T-cell (primary cell): ENCODE measurements around the gene ACAT2. TPM values are rescaled to one million over a fixed set of nuclear protein-coding genes. Genes with fewer than 3 reads are reported as not detected.
"Not testable (repeated sequence)": the region's sequence is repeated elsewhere in the genome, so short reads cannot be mapped to it uniquely, and the experiment has no call there.

Source experiments
- ATAC-seq, 4 experiments: fragments of 200-7000 bp in 3 of 4; fragments of 150-1000 bp in 1 of 4; cut with Tn5 transposase; replicated peaks in 1 of 4; 1 replicate in 3 of 4; 2 replicates in 1 of 4; pipeline ENCODE4 v1.10.0; 2021; ENCODE audit warnings: moderate library complexity in 3 of 4, mild to moderate bottlenecking in 2 of 4, moderate number of reproducible peaks in 1 of 4
- CTCF ChIA-PET, 2 donors: fragments of 300-600 bp; sonication (Branson Sonifier 250); formaldehyde crosslinking; loops; one replicate each; lab custom pipeline; 2022; ENCODE audit warnings: antibody characterized with exemption in 2 of 2; lab: Charles Lee
- POLR2A ChIA-PET, 2 donors: fragments of 300-600 bp; sonication (Branson Sonifier 250); formaldehyde crosslinking; loops; one replicate each; lab custom pipeline; 2022; ENCODE audit warnings: antibody characterized with exemption in 2 of 2; lab: Charles Lee
- DNase-seq, 35 experiments: peaks; one replicate each; pipeline versions ENCODE4 v3.0.0 to v3.0.0-alpha.2; 2013 to 2023
- H3K27ac ChIP-seq: one replicate; pipeline ENCODE4 v1.5.1; 2013; ENCODE audit warnings: low read length
- H3K27me3 ChIP-seq, 2 experiments: replicated peaks in 1 of 2; 1 replicate in 1 of 2; 2 replicates in 1 of 2; pipeline versions ENCODE4 v1.6.1 to v1.7.0; 2013; ENCODE audit warnings: low read length in 1 of 2, mixed read lengths in 1 of 2; ENCODE audit not compliant: control insufficient read depth in 2 of 2, insufficient read depth in 2 of 2; ENCODE audit errors: extremely low read depth in 1 of 2
- H3K36me3 ChIP-seq, 2 donors: 1 replicate in 1 of 2; 2 replicates in 1 of 2; pipeline versions ENCODE4 v1.6.1 to v1.7.0; 2013; ENCODE audit warnings: low read length in 1 of 2; ENCODE audit not compliant: control insufficient read depth in 2 of 2, insufficient read depth in 1 of 2; ENCODE audit errors: extremely low read depth in 1 of 2
- H3K4me1 ChIP-seq, 2 experiments: 1 replicate in 1 of 2; 2 replicates in 1 of 2; pipeline versions ENCODE4 v1.6.1 to v1.7.0; 2013; ENCODE audit warnings: low read length in 2 of 2, mixed read lengths in 1 of 2; ENCODE audit not compliant: insufficient read depth in 2 of 2, control insufficient read depth in 1 of 2; ENCODE audit errors: extremely low read depth in 1 of 2
- H3K4me3 ChIP-seq, 2 donors: 1 replicate in 1 of 2; 2 replicates in 1 of 2; pipeline versions ENCODE4 v1.5.1 to v1.7.0; 2013; ENCODE audit warnings: mild to moderate bottlenecking in 2 of 2, low read length in 1 of 2, moderate library complexity in 1 of 2; ENCODE audit not compliant: control insufficient read depth in 1 of 2; ENCODE audit errors: extremely low read depth in 1 of 2
- H3K9me3 ChIP-seq: 2 replicates; pipeline ENCODE4 v1.7.0; 2013
- H3K27ac Mint-ChIP-seq, 2 donors: one replicate each; pipeline ENCODE4 v1.8.0; 2020 to 2021; ENCODE audit warnings: mild to moderate bottlenecking in 2 of 2, mixed read lengths in 2 of 2
- H3K27me3 Mint-ChIP-seq, 2 donors: one replicate each; pipeline ENCODE4 v1.8.0; 2021 to 2022; ENCODE audit warnings: mixed read lengths in 2 of 2
- H3K36me3 Mint-ChIP-seq: one replicate; pipeline ENCODE4 v1.8.0; 2021; ENCODE audit warnings: mixed read lengths
- H3K4me1 Mint-ChIP-seq, 3 donors: one replicate each; pipeline ENCODE4 v1.8.0; 2020 to 2022; ENCODE audit warnings: mixed read lengths in 3 of 3, mild to moderate bottlenecking in 1 of 3
- H3K4me3 Mint-ChIP-seq, 3 donors: one replicate each; pipeline ENCODE4 v1.8.0; 2020 to 2022; ENCODE audit warnings: mild to moderate bottlenecking in 3 of 3, mixed read lengths in 3 of 3, moderate library complexity in 3 of 3
- H3K9me3 Mint-ChIP-seq, 3 donors: one replicate each; pipeline ENCODE4 v1.8.0; 2020 to 2022; ENCODE audit warnings: mixed read lengths in 3 of 3
- WGBS: methylation state at CpG from one replicate; pipeline ENCODE4 v1.1.5; 2013; ENCODE audit warnings: missing lambda C conversion rate; ENCODE audit not compliant: insufficient coverage; 5-methylcytosine and 5-hydroxymethylcytosine counted together
- total RNA-seq, 35 experiments: library from RNA in 6 of 35; stranded (reverse) in 6 of 35; fragments of 120-200 nt in 1 of 35; gene quantifications; one replicate each; pipeline versions ENCODE4 v1.2.1 to v1.2.4 and lab custom pipeline; 2013 to 2026

The ACAT2 gene
- total RNA-seq, 5 donors from 2014 or later (not counting 1 experiment from before 2014, with no cell fraction given) = 21.5 to 28.2 (median 27.4) TPM

DNA sequence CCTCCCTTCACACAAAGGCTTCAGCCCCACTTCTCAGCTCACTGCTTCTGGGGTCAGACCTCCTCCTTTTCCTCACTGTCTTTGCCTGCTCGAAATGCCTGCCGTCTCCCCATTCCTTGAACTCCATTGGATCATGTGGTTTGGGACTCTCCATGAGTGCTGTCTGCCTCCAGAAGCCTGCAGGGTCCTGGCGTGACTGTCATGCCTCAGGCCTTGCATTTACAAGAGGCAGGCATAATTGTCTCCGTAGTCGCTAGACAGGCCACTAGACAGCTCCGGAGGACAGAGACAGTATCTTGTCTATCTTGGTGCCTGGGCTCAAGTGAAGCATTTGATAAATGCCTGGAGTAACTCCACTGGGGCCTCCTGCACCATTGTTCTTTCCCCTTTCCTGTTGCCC lies 53.6 kb downstream of the ACAT2 start:
- no peak overlapping the region for H3K4me3 ChIP-seq
- CTCF ChIA-PET = no interaction called here
- no peak overlapping the region for H3K27ac Mint-ChIP-seq

GRCh38 chr6:159816775-159817174 lies 54.9 kb downstream of the ACAT2 start:
- 100% methylated on average over 2 of the region's 3 CpGs for WGBS
- POLR2A ChIA-PET, H3K36me3 Mint-ChIP-seq, H3K4me3 Mint-ChIP-seq, H3K27me3 ChIP-seq, H3K27ac Mint-ChIP-seq, H3K36me3 ChIP-seq, DNase-seq, ATAC-seq, H3K9me3 ChIP-seq, H3K27me3 Mint-ChIP-seq, H3K9me3 Mint-ChIP-seq, CTCF ChIA-PET, H3K27ac ChIP-seq, H3K4me3 ChIP-seq: not testable (repeated sequence)
- peaks cover 14 to 26% of the 10 kb centered on the region in 2 experiments for H3K4me1 ChIP-seq
- peaks cover 15 to 26% (median 18%) of the 10 kb centered on the region in 3 donors for H3K4me1 Mint-ChIP-seq

More for the DNA sequence above, 53.6 kb downstream of the ACAT2 start:
- H3K36me3 ChIP-seq = no peaks in the 10 kb centered on the region
- H3K4me1 ChIP-seq = peaks cover 9 to 17% of the 10 kb centered on the region in 2 experiments
- Mint-ChIP-seq H3K36me3 (no peaks in the 10 kb centered on the region), H3K9me3 (no peaks in the 10 kb centered on the region), H3K27me3 (no peaks in the 10 kb centered on the region), H3K4me1 (peaks cover 12 to 20% (median 12%) of the 10 kb centered on the region in 3 donors), H3K4me3 (no peak overlapping the region)
- DNase-seq (no peak), ATAC-seq (no peak)
- H3K27ac ChIP-seq = no peak overlapping the region
- WGBS = 99% methylated on average over 6 of the region's 6 CpGs
- no peaks in the 10 kb centered on the region for H3K9me3 ChIP-seq
- H3K27me3 ChIP-seq = no peaks in the 10 kb centered on the region
- POLR2A ChIA-PET = no interaction called here

DNA sequence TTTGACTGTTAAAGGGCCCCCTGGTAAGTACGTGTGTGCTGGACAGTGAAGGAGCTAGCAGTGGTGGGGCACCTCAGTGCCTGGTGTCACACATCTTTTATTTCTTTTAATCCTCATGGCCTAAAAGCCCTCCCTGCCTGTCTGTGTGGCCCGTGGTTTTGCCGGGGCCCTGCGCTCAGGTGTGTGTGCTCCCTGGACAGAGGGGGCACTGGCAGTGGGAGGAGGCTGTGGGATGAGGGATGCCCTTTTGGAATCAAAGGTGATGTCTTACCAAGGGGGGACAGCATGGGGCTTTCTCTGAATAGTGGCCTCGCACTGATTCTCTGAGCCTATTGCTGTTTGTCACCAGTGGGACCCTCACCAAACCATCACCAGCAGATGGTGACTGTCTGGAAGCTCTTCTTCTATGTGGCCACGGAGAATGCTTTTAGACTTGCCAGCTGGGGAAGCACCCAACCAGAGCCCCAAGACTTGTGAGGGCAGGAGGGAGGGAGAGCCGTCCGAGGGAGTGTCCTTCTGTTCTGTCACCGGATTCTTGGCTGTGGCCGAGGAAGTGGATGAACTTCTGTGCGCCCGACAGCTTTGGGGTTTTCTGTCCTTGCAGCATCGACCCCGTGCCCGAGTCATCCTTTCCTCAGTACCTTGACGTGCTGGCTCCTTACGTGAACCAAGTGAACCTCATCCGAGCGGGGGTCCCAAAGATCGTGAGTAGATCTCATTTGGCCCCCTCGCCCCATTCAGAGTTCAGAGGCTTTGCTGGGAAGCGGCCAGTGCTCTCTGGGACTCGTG lies 56.3 kb downstream of the ACAT2 start:
- H3K4me1 ChIP-seq = peaks cover 14 to 26% of the 10 kb centered on the region in 2 experiments
- Mint-ChIP-seq H3K4me1 (peaks cover 15 to 26% (median 20%) of the 10 kb centered on the region in 3 donors), H3K9me3 (no peaks in the 10 kb centered on the region), H3K27ac (peak overlapping the region in 1 of 2 donors; percentile 23), H3K27me3 (no peaks in the 10 kb centered on the region), H3K36me3 (no peaks in the 10 kb centered on the region), H3K4me3 (no peak overlapping the region)
- no peaks in the 10 kb centered on the region for H3K27me3 ChIP-seq
- ATAC-seq = no peak
- H3K9me3 ChIP-seq = no peaks in the 10 kb centered on the region
- ChIA-PET POLR2A (no interaction called here), CTCF (no interaction called here)
- WGBS = 93% methylated on average over 13 of the region's 23 CpGs
- H3K4me3 ChIP-seq = no peak overlapping the region
- no peak overlapping the region for H3K27ac ChIP-seq
- H3K36me3 ChIP-seq = no peaks in the 10 kb centered on the region
- DNase-seq = no peak

DNA sequence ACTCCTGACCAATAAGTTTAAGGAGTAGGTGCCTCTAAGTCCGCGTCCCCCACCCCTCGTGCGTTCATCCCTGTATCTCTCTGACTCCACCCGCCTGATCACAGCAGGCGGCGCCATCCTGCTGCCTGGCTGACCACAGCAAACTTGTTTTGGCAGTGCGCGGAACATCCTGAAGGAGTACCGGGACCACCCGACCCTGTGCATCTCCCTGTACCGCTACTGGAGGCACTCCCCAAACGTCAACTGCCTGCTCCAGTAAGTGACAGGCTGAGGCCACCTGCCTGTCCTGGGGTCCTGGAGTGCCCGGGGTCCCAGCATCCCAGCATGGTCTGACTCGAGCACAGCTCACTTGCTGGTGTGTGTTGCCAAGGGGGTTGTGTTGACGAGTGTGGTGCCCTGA lies 57.3 kb downstream of the ACAT2 start:
- ChIA-PET CTCF (interaction anchor here (0.5 kb wide), 2 partner anchors 13 to 192 kb away, joined by 3 to 5 read pairs; no protein-coding TSS in a partner anchor), POLR2A (no interaction called here)
- no peaks in the 10 kb centered on the region for H3K36me3 ChIP-seq
- peak overlapping the region in 2 of 3 donors; percentile 79 to 82 for H3K4me3 Mint-ChIP-seq
- peaks cover 0 to 3% of the 10 kb centered on the region in 2 experiments for H3K27me3 ChIP-seq
- H3K9me3 ChIP-seq = no peaks in the 10 kb centered on the region
- H3K4me1 ChIP-seq = peaks cover 14 to 26% of the 10 kb centered on the region in 2 experiments
- no peak for DNase-seq
- no peaks in the 10 kb centered on the region for H3K27me3 Mint-ChIP-seq
- peak overlapping the region; percentile 89 to 96 for H3K27ac Mint-ChIP-seq
- H3K36me3 Mint-ChIP-seq = no peaks in the 10 kb centered on the region
- 96% methylated on average over 16 of the region's 16 CpGs for WGBS
- no peaks in the 10 kb centered on the region for H3K9me3 Mint-ChIP-seq
- ATAC-seq = no peak
- no peak overlapping the region for H3K4me3 ChIP-seq
- H3K27ac ChIP-seq = peak overlapping the region; percentile 60
- H3K4me1 Mint-ChIP-seq = peaks cover 15 to 26% (median 20%) of the 10 kb centered on the region in 3 donors

DNA sequence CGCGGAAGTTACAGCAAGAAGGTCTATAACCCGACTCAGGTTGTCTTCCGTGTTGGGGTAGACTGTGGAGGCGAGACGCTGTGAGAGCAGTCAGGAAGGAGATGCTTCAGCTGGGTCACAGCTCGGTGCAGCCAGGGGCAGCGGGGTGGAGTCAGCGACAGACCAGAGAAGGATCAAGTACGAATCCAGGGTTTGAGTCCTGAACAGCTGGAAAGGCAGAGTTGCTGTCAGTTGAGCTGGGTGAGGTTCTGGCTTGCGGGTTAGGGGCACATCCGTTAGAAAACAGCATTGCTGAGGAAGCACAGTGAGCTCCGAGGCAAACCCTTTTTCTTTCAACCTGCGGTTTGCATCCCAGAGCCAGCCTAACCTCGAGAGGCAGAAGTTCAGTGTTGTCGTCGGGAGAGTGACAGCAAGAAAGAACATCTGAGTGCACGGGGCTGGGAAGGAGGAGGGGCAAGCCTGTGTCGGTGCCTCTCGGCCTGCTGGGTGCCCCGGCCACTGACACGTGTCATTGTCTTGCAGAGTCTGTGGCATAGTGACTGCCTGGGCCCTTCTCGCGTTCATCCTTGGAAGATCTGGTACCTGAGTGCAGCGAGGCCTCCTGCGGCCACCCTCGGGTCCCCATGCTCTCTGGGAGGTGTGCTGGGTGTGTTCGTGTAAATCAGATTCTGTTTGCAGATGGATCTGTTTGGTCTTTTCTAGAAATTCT lies 58.2 kb downstream of the ACAT2 start:
- Mint-ChIP-seq H3K9me3 (no peaks in the 10 kb centered on the region), H3K27me3 (no peaks in the 10 kb centered on the region), H3K4me1 (peaks cover 15 to 26% (median 20%) of the 10 kb centered on the region in 3 donors), H3K36me3 (no peaks in the 10 kb centered on the region), H3K4me3 (peak overlapping the region; percentile 68 to 82 (median 79)), H3K27ac (peak overlapping the region; percentile 89 to 96)
- Histone ChIP-seq H3K27ac (peak overlapping the region; percentile 60), H3K36me3 (no peaks in the 10 kb centered on the region), H3K4me3 (peak overlapping the region; percentile 23 to 56), H3K27me3 (peaks cover 0 to 3% of the 10 kb centered on the region in 2 experiments), H3K4me1 (peaks cover 14 to 26% of the 10 kb centered on the region in 2 experiments), H3K9me3 (no peaks in the 10 kb centered on the region)
- DNase-seq (peak in 34 of 35 experiments; percentile 10 to 66 (median 26)), ATAC-seq (peak; percentile 71 to 89 (median 82))
- WGBS = 19% methylated on average over 21 of the region's 28 CpGs
- POLR2A ChIA-PET = interaction anchor here in 1 of 2 donors (0.8 kb wide), 1 partner anchor 82 kb away, joined by 3 read pairs; no protein-coding TSS in a partner anchor
- CTCF ChIA-PET = interaction anchor here in 1 of 2 donors (0.6 kb wide), 1 partner anchor 1453 kb away, joined by 3 read pairs; no protein-coding TSS in a partner anchor

DNA sequence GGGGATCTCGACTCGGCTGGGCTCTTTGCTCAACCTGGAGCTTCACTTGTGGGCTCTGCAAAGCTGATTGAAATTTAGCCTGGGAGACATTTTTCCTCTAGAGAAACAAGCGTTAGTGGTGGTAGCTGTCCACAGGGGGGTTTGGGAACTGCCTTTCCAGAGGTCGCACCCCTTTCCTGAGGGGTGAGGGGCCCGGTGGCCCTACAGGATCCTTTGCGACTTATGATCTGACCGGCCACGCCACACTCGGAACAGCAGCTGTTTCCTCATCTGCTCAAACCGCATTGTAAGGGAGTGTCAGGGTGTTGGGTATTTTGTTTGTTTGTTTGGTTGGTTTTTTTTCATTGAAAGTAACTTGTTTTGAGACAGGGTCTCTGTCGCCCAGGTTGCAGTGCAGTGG lies 59.3 kb downstream of the ACAT2 start:
- no peak for DNase-seq
- ChIA-PET POLR2A (interaction anchor here in 1 of 2 donors (0.7 kb wide), 1 partner anchor 15 kb away, joined by 3 read pairs; no protein-coding TSS in a partner anchor), CTCF (no interaction called here)
- Histone ChIP-seq H3K27me3 (peaks cover 0 to 3% of the 10 kb centered on the region in 2 experiments), H3K9me3 (no peaks in the 10 kb centered on the region), H3K27ac (no peak overlapping the region), H3K4me3 (no peak overlapping the region), H3K4me1 (peaks cover 14 to 26% of the 10 kb centered on the region in 2 experiments), H3K36me3 (no peaks in the 10 kb centered on the region)
- ATAC-seq = no peak
- no peaks in the 10 kb centered on the region for H3K9me3 Mint-ChIP-seq
- H3K27ac Mint-ChIP-seq = no peak overlapping the region
- peaks cover 15 to 26% (median 20%) of the 10 kb centered on the region in 3 donors for H3K4me1 Mint-ChIP-seq
- peak overlapping the region in 1 of 3 donors; percentile 79 for H3K4me3 Mint-ChIP-seq
- H3K36me3 Mint-ChIP-seq = no peaks in the 10 kb centered on the region
- no peaks in the 10 kb centered on the region for H3K27me3 Mint-ChIP-seq
- WGBS = 80% methylated on average over 2 of the region's 11 CpGs
